Stomach (tissue), 9 donors: ENCODE measurements around the gene UBA1. TPM values are rescaled to one million over a fixed set of nuclear protein-coding genes. Genes with fewer than 3 reads are reported as not detected.
A peak's percentile ranks its signal among the peaks of the same experiment; 100 is the strongest.

Experiments used
- DNase-seq, 2 donors: peaks; one replicate each; pipeline versions ENCODE4 v3.0.0 to v3.0.0-alpha.2; 2013 to 2019
- H3K27ac ChIP-seq, 5 donors: fragments of 200-600 bp in 4 of 5; sonication (generic) in 4 of 5; one replicate each; pipeline ENCODE4 v1.5.1; 2013 to 2019; ENCODE audit warnings: mild to moderate bottlenecking in 1 of 5, moderate library complexity in 1 of 5
- H3K27me3 ChIP-seq, 3 donors: fragments of 200-600 bp; sonication (generic); one replicate each; pipeline ENCODE4 v1.5.1; 2017 to 2019; ENCODE audit warnings: mixed run types in 1 of 3
- H3K36me3 ChIP-seq, 4 donors: fragments of 200-600 bp; sonication (generic); 1 replicate in 3 of 4; 2 replicates in 1 of 4; pipeline ENCODE4 v1.5.1; 2016 to 2019
- H3K4me1 ChIP-seq, 4 donors: fragments of 200-600 bp; sonication (generic); one replicate each; pipeline ENCODE4 v1.5.1; 2016 to 2019
- H3K4me3 ChIP-seq, 4 donors: fragments of 200-600 bp; sonication (generic) in 3 of 4; one replicate each; pipeline ENCODE4 v1.5.1; 2016 to 2019; ENCODE audit warnings: mild to moderate bottlenecking in 1 of 4
- H3K9me3 ChIP-seq, 4 donors: fragments of 200-600 bp; sonication (generic); one replicate each; pipeline ENCODE4 v1.5.1; 2016 to 2019
- CTCF ChIP-seq, 7 experiments: fragments of 450-650 bp in 4 of 7; fragments of 200-600 bp in 3 of 7; sonication (generic) in 3 of 7; IDR thresholded peaks; one replicate each; pipeline ENCODE4 v1.5.1; 2016 to 2019; ENCODE audit warnings: antibody characterized with exemption in 7 of 7, control low read depth in 2 of 7, mild to moderate bottlenecking in 1 of 7
- EP300 ChIP-seq: sonication (generic); formaldehyde crosslinking; IDR thresholded peaks from one replicate; pipeline ENCODE4 v1.6.1; 2017; ENCODE audit warnings: antibody characterized with exemption
- POLR2A ChIP-seq, 4 donors: fragments of 450-650 bp; IDR thresholded peaks; one replicate each; pipeline ENCODE4 v1.6.1; 2016; ENCODE audit warnings: antibody characterized with exemption in 4 of 4, control low read depth in 2 of 4, mild to moderate bottlenecking in 1 of 4, moderate library complexity in 1 of 4
- POLR2AphosphoS5 ChIP-seq, 3 donors: sonication (generic); formaldehyde crosslinking; IDR thresholded peaks; one replicate each; pipeline ENCODE4 v1.6.1; 2016; ENCODE audit warnings: antibody characterized with exemption in 3 of 3
- WGBS, 5 donors: extraction: QIAGEN DNeasy Blood & Tissue Kit in 3 of 5; methylation state at CpG; one replicate each; pipeline versions ENCODE4 v1.1.5 to v1.1.7; 2013 to 2018; 5-methylcytosine and 5-hydroxymethylcytosine counted together
- intact Hi-C: fragments of 100-400 bp; cut with DNase I; formaldehyde crosslinking; loops from one replicate; pipeline ENCODE4 v1.15.1; 2023; ENCODE audit warnings: low total_unique reads
- polyA plus RNA-seq, 3 donors: library from polyadenylated mRNA; stranded (reverse); fragments of 200-250 nt; gene quantifications; one replicate each; pipeline ENCODE4 v1.2.3, GENCODE V29; 2013
- total RNA-seq, 5 donors: library from RNA; depleted of rRNA; stranded (reverse); fragments of >200 nt; gene quantifications; one replicate each; pipeline versions ENCODE4 v1.1.0 to v1.2.3, GENCODE V29; 2014 to 2016
- donor health status: healthy with polysubstance abuse.
- donor health status: Bipolar disorder and iron deficiency.
- donor health status: healthy.

UBA1 gene
- total and polyA plus RNA-seq, 8 donors, result 59.3 to 278 (median 86.9) TPM

GRCh38 chrX:47217121-47217851 lies 23.7 kb downstream of the UBA1 start:
- Histone ChIP-seq H3K36me3 (peaks cover 19 to 45% (median 44%) of the 10 kb centered on the region in 4 donors), H3K4me3 (peak overlapping the region in 3 of 4 donors; percentile 23 to 84 (median 81)), H3K27ac (peak overlapping the region; percentile 63 to 97 (median 95)), H3K9me3 (no peaks in the 10 kb centered on the region), H3K4me1 (peaks cover 0 to 41% (median 38%) of the 10 kb centered on the region in 4 donors), H3K27me3 (no peaks in the 10 kb centered on the region)
- 2 to 13% (median 4%) methylated on average over 17 to 22 of the region's 22 CpGs for WGBS, 5 donors
- intact Hi-C loops, result no loop called here
- no peak for TF ChIP-seq EP300
- TF ChIP-seq POLR2AphosphoS5 (IDR thresholded peaks at IDR 0.05), result peak in 1 of 3 donors; percentile 19
- no peak for TF ChIP-seq POLR2A (IDR thresholded peaks at IDR 0.05)
- no peak for TF ChIP-seq CTCF (IDR thresholded peaks at IDR 0.05)
- peak in 1 of 2 donors; percentile 73 for DNase-seq

- Histone ChIP-seq H3K27ac (peak overlapping the region; percentile 93 to 97 (median 96)), H3K9me3 (no peaks in the 10 kb centered on the region), H3K36me3 (peaks cover 13 to 39% (median 38%) of the 10 kb centered on the region in 4 donors), H3K4me3 (peak overlapping the region; percentile 81 to 85 (median 84)), H3K4me1 (peaks cover 0 to 41% (median 38%) of the 10 kb centered on the region in 4 donors), H3K27me3 (no peaks in the 10 kb centered on the region)
- WGBS, 5 donors, result 0 to 2% (median 0%) methylated on average over 10 to 31 of the region's 31 CpGs
- intact Hi-C loops, result no loop called here
- peak in 1 of 3 donors; percentile 37 for TF ChIP-seq POLR2AphosphoS5 (IDR thresholded peaks at IDR 0.05)
- no peak for TF ChIP-seq EP300
- DNase-seq, result peak; percentile 98 to 99
Observed at GRCh38 chrX:47217852-47218279, 24.2 kb downstream of the UBA1 start.

GRCh38 chrX:47218280-47218919 lies 24.8 kb downstream of the UBA1 start, which contains the start of gene CDK16:
Gene CDK16 (plus strand): TSS chrX:47218681. CDS start chrX:47223558, 4,877 bp downstream.
- TF ChIP-seq POLR2A (IDR thresholded peaks at IDR 0.05) (peak in 1 of 4 donors; percentile 27), POLR2AphosphoS5 (IDR thresholded peaks at IDR 0.05) (peak; percentile 54 to 94 (median 86)), CTCF (IDR thresholded peaks at IDR 0.05) (no peak)
- peak; percentile 79 to 96 for DNase-seq
- Histone ChIP-seq H3K9me3 (no peaks in the 10 kb centered on the region), H3K36me3 (peaks cover 11 to 39% (median 38%) of the 10 kb centered on the region in 4 donors), H3K27me3 (no peaks in the 10 kb centered on the region), H3K27ac (peak within 1 kb of the TSS; percentile 93 to 97 (median 96)), H3K4me1 (peaks cover 0 to 41% (median 38%) of the 10 kb centered on the region in 4 donors), H3K4me3 (peak within 1 kb of the TSS; percentile 81 to 85 (median 84))
- WGBS, 5 donors, result 0 to 2% (median 0%) methylated on average over 10 to 58 of the region's 61 CpGs
- intact Hi-C loops, result no loop called here

- Histone ChIP-seq H3K9me3 (no peaks in the 10 kb centered on the region), H3K36me3 (peaks cover 16 to 39% (median 38%) of the 10 kb centered on the region in 4 donors), H3K4me3 (peak overlapping the region; percentile 81 to 85 (median 84)), H3K27me3 (no peaks in the 10 kb centered on the region), H3K4me1 (peaks cover 0 to 41% (median 38%) of the 10 kb centered on the region in 4 donors), H3K27ac (peak overlapping the region; percentile 93 to 97 (median 96))
- no peak for TF ChIP-seq POLR2A (IDR thresholded peaks at IDR 0.05)
- no peak for TF ChIP-seq POLR2AphosphoS5 (IDR thresholded peaks at IDR 0.05)
- no peak for TF ChIP-seq CTCF (IDR thresholded peaks at IDR 0.05)
- no peak for TF ChIP-seq EP300
- peak in 1 of 2 donors; percentile 82 for DNase-seq
- 1 to 15% (median 2%) methylated on average over 19 to 52 of the region's 60 CpGs for WGBS, 5 donors
- intact Hi-C loops, result no loop called here
Observed at GRCh38 chrX:47218920-47219815, 25.5 kb downstream of the UBA1 start.
